B cell (primary cell): ENCODE results near the gene TTF1. TPM values are rescaled to one million over a fixed set of nuclear protein-coding genes. Genes with fewer than 3 reads are reported as not detected.

Source experiments
- ATAC-seq: fragments of 200-7000 bp; cut with Tn5 transposase; one replicate; pipeline ENCODE4 v1.10.0; 2021; ENCODE audit warnings: low read depth, mild to moderate bottlenecking, moderate number of reproducible peaks, moderate library complexity
- CTCF ChIA-PET: fragments of 350-600 bp; sonication (Branson Sonifier 250); formaldehyde crosslinking; loops from one replicate; lab custom pipeline; 2021; ENCODE audit warnings: antibody characterized with exemption, inconsistent platforms; lab: Charles Lee
- POLR2A ChIA-PET: fragments of 350-600 bp; sonication (Branson Sonifier 250); formaldehyde crosslinking; loops from one replicate; lab custom pipeline; 2021; ENCODE audit warnings: antibody characterized with exemption; lab: Charles Lee
- DNase-seq: peaks from one replicate; pipeline ENCODE4 v3.0.0; 2013
- H2AFZ ChIP-seq: 2 replicates; pipeline ENCODE4 v1.6.1; 2012; ENCODE audit warnings: mild to moderate bottlenecking, low read depth, low read length; ENCODE audit not compliant: insufficient read depth, poor library complexity, severe bottlenecking
- H3K27ac ChIP-seq, 2 donors: 1 replicate in 1 of 2; 2 replicates in 1 of 2; pipeline ENCODE4 v1.5.1; 2012 to 2013; ENCODE audit warnings: low read length in 2 of 2, mild to moderate bottlenecking in 2 of 2, moderate library complexity in 1 of 2
- H3K27me3 ChIP-seq, 4 experiments: fragments of 200-600 bp in 1 of 4; sonication (generic) in 1 of 4; replicated peaks in 1 of 4; 1 replicate in 2 of 4; 2 replicates in 2 of 4; pipeline versions ENCODE4 v1.6.1 to v1.7.0; 2013 to 2016; ENCODE audit warnings: low read length in 3 of 4, mild to moderate bottlenecking in 2 of 4, mixed read lengths in 1 of 4, moderate library complexity in 1 of 4; ENCODE audit not compliant: insufficient read depth in 4 of 4, control insufficient read depth in 3 of 4; ENCODE audit errors: control extremely low read depth in 1 of 4
- H3K36me3 ChIP-seq, 2 experiments: replicated peaks in 1 of 2; 1 replicate in 1 of 2; 2 replicates in 1 of 2; pipeline versions ENCODE4 v1.6.1 to v1.7.1; 2013; ENCODE audit warnings: low read length in 1 of 2; ENCODE audit not compliant: insufficient read depth in 2 of 2, control insufficient read depth in 1 of 2; ENCODE audit errors: control extremely low read depth in 1 of 2, extremely low read depth in 1 of 2
- H3K4me1 ChIP-seq, 2 donors: fragments of 200-600 bp in 1 of 2; sonication (generic) in 1 of 2; 1 replicate in 1 of 2; 2 replicates in 1 of 2; pipeline versions ENCODE4 v1.5.1 to v1.6.1; 2013 to 2017; ENCODE audit warnings: low read length in 2 of 2; ENCODE audit not compliant: control insufficient read depth in 2 of 2, insufficient read depth in 2 of 2
- H3K4me2 ChIP-seq: replicated peaks from 2 replicates; pipeline ENCODE3; 2012; ENCODE audit warnings: mild to moderate bottlenecking, low read depth, low read length; ENCODE audit not compliant: poor library complexity, severe bottlenecking
- H3K4me3 ChIP-seq, 5 experiments: fragments of 200-600 bp in 1 of 5; sonication (generic) in 1 of 5; 1 replicate in 3 of 5; 2 replicates in 2 of 5; pipeline versions ENCODE4 v1.5.1 to v1.7.0; 2011 to 2016; ENCODE audit warnings: low read length in 4 of 5, mild to moderate bottlenecking in 4 of 5, low read depth in 2 of 5, control low read depth in 1 of 5, moderate library complexity in 1 of 5; ENCODE audit not compliant: insufficient read depth in 1 of 5; ENCODE audit errors: control extremely low read depth in 1 of 5, extremely low read depth in 1 of 5
- H3K79me2 ChIP-seq: fragments of 200-600 bp; sonication (generic); one replicate; pipeline ENCODE4 v1.6.0; 2016; ENCODE audit warnings: low read length; ENCODE audit not compliant: control insufficient read depth, insufficient read depth
- H3K9ac ChIP-seq: fragments of 200-600 bp; sonication (generic); 2 replicates; pipeline ENCODE4 v1.6.1; 2017; ENCODE audit warnings: mild to moderate bottlenecking, low read length, moderate library complexity
- H3K9me3 ChIP-seq, 3 donors: one replicate each; pipeline versions ENCODE4 v1.6.1 to v1.7.1; 2013; ENCODE audit warnings: low read length in 2 of 3; ENCODE audit not compliant: control insufficient read depth in 2 of 3, insufficient read depth in 1 of 3; ENCODE audit errors: control extremely low read depth in 1 of 3
- H4K20me1 ChIP-seq: 2 replicates; pipeline ENCODE4 v1.6.0; 2012; ENCODE audit warnings: mild to moderate bottlenecking, low read length; ENCODE audit not compliant: insufficient read depth, control insufficient read depth, poor library complexity, severe bottlenecking
- H3K27ac Mint-ChIP-seq: one replicate; pipeline ENCODE4 v1.8.0; 2021; ENCODE audit warnings: mixed read lengths
- H3K27me3 Mint-ChIP-seq: one replicate; pipeline ENCODE4 v1.8.0; 2021; ENCODE audit warnings: mixed read lengths
- H3K4me1 Mint-ChIP-seq: one replicate; pipeline ENCODE4 v1.8.0; 2021; ENCODE audit warnings: mixed read lengths
- H3K4me3 Mint-ChIP-seq: one replicate; pipeline ENCODE4 v1.8.0; 2021; ENCODE audit warnings: mixed read lengths
- H3K9me3 Mint-ChIP-seq: one replicate; pipeline ENCODE4 v1.8.0; 2022; ENCODE audit warnings: mixed read lengths; ENCODE audit not compliant: insufficient read depth
- CTCF ChIP-seq: fragments of 200-600 bp; IDR thresholded peaks from one replicate; pipeline ENCODE4 v1.8.0; 2022; ENCODE audit warnings: antibody characterized with exemption, mild to moderate bottlenecking
- EZH2 ChIP-seq: IDR thresholded peaks from 2 replicates; pipeline ENCODE4 v1.6.1; 2012; ENCODE audit warnings: borderline replicate concordance, low read depth, mild to moderate bottlenecking, moderate library complexity, low read length; ENCODE audit not compliant: insufficient read depth, poor library complexity, severe bottlenecking
- WGBS: methylation state at CpG from one replicate; pipeline ENCODE4 v1.1.5; 2013; ENCODE audit warnings: missing lambda C conversion rate; ENCODE audit not compliant: insufficient coverage; 5-methylcytosine and 5-hydroxymethylcytosine counted together
- intact Hi-C: fragments of 100-400 bp; cut with micrococcal nuclease; formaldehyde crosslinking; loops from one replicate; pipeline ENCODE4 v1.10.0; 2022
- polyA plus RNA-seq: library from polyadenylated mRNA; depleted of rRNA; stranded (reverse); fragments of >200 nt; gene quantifications from 2 replicates; pipeline ENCODE4 v1.2.3, GENCODE V29; 2012
- total RNA-seq, 2 donors: library from RNA; stranded (reverse); fragments of 120-200 nt in 1 of 2; gene quantifications; 1 replicate in 1 of 2; 2 replicates in 1 of 2; pipeline versions ENCODE4 v1.2.3 to v1.2.4, GENCODE V29; 2013 to 2022

The TTF1 gene
- total and polyA plus RNA-seq, 2 donors (not counting 1 experiment from before 2014, with no cell fraction given), result 12.3 to 26.3 TPM

GRCh38 chr9:132341177-132341840 is 65.3 kb downstream of the TTF1 start:
- no peak overlapping the region for H3K4me3 Mint-ChIP-seq
- H3K9me3 Mint-ChIP-seq, result no peaks in the 10 kb centered on the region
- H3K27me3 Mint-ChIP-seq, result no peaks in the 10 kb centered on the region
- H3K4me2 ChIP-seq, result no peak overlapping the region
- POLR2A ChIA-PET, result interaction anchor here (0.5 kb wide), 1 partner anchor 69 kb away, joined by 6 read pairs; the partner anchor contains the start of gene CFAP77
- WGBS, result 95% methylated on average over 4 of the region's 9 CpGs
- H3K9me3 ChIP-seq, result no peaks in the 10 kb centered on the region
- H3K27ac ChIP-seq, result peak overlapping the region in 1 of 2 donors; percentile 59
- peaks cover 87% of the 10 kb centered on the region for H3K79me2 ChIP-seq
- ATAC-seq (no peak), DNase-seq (no peak)
- no peaks in the 10 kb centered on the region for H3K4me1 ChIP-seq
- intact Hi-C loops, result no loop called here
- H4K20me1 ChIP-seq, result peaks cover 66% of the 10 kb centered on the region
- H3K4me1 Mint-ChIP-seq, result peaks cover 9% of the 10 kb centered on the region
- no peak overlapping the region for H3K27ac Mint-ChIP-seq
- no peak overlapping the region for H2AFZ ChIP-seq
- CTCF ChIA-PET, result no interaction called here
- H3K36me3 ChIP-seq, result peaks cover 18 to 86% of the 10 kb centered on the region in 2 experiments
- no peak overlapping the region for H3K9ac ChIP-seq
- TF ChIP-seq CTCF (no peak), EZH2 (no peak)
- H3K27me3 ChIP-seq, result no peaks in the 10 kb centered on the region
- H3K4me3 ChIP-seq, result no peak overlapping the region

- Histone ChIP-seq H3K9me3 (no peaks in the 10 kb centered on the region), H4K20me1 (peaks cover 57% of the 10 kb centered on the region), H3K36me3 (peaks cover 36 to 82% of the 10 kb centered on the region in 2 experiments), H3K79me2 (peaks cover 60% of the 10 kb centered on the region), H3K4me1 (no peaks in the 10 kb centered on the region), H3K4me2 (no peak overlapping the region), H3K9ac (no peak overlapping the region), H2AFZ (no peak overlapping the region), H3K27ac (no peak overlapping the region), H3K4me3 (no peak overlapping the region), H3K27me3 (no peaks in the 10 kb centered on the region)
- Mint-ChIP-seq H3K9me3 (no peaks in the 10 kb centered on the region), H3K27ac (no peak overlapping the region), H3K4me1 (peaks cover 2% of the 10 kb centered on the region), H3K4me3 (no peak overlapping the region), H3K27me3 (no peaks in the 10 kb centered on the region)
- POLR2A ChIA-PET, result no interaction called here
- no peak for ATAC-seq
- DNase-seq, result no peak
- TF ChIP-seq CTCF (no peak), EZH2 (no peak)
- WGBS, result 100% methylated on average over 2 of the region's 3 CpGs
- intact Hi-C loops, result loop anchor here (10.0 kb wide), 1 partner anchor 50 kb away; no protein-coding TSS in a partner anchor
- CTCF ChIA-PET, result no interaction called here
These were observed 72.3 kb downstream of the TTF1 start for GRCh38 chr9:132334364-132334763.
